Colonic mucosa (tissue), 4 donors: ENCODE data around the gene TMPRSS3. TPM values are rescaled to one million over a fixed set of nuclear protein-coding genes. Genes with fewer than 3 reads are reported as not detected.
"Not testable (repeated sequence)": the region's sequence is repeated elsewhere in the genome, so short reads cannot be mapped to it uniquely, and the experiment has no call there.

ENCODE experiments used
- DNase-seq: peaks from one replicate; pipeline ENCODE4 v3.0.0-alpha.2; 2020
- H3K27ac ChIP-seq: fragments of 200-600 bp; one replicate; pipeline ENCODE4 v1.8.0; 2021
- H3K27me3 ChIP-seq: fragments of 200-600 bp; one replicate; pipeline ENCODE4 v1.8.0; 2021
- H3K36me3 ChIP-seq: fragments of 200-600 bp; one replicate; pipeline ENCODE4 v1.8.0; 2021
- H3K4me1 ChIP-seq: fragments of 200-600 bp; one replicate; pipeline ENCODE4 v1.8.0; 2021; ENCODE audit warnings: mild to moderate bottlenecking
- H3K4me3 ChIP-seq: fragments of 200-600 bp; one replicate; pipeline ENCODE4 v1.8.0; 2021
- H3K9ac ChIP-seq, 2 donors: one replicate each; pipeline ENCODE4 v1.7.0; 2013; ENCODE audit warnings: control low read depth in 2 of 2, low read depth in 2 of 2, low read length in 2 of 2
- H3K9me3 ChIP-seq: fragments of 200-600 bp; one replicate; pipeline ENCODE4 v1.8.0; 2021
- CTCF ChIP-seq: fragments of 200-600 bp; IDR thresholded peaks from one replicate; pipeline ENCODE4 v1.8.0; 2022; ENCODE audit warnings: antibody characterized with exemption, mild to moderate bottlenecking
- intact Hi-C: fragments of 100-400 bp; cut with DNase I; formaldehyde crosslinking; loops from one replicate; pipeline ENCODE4 v1.14.1; 2022
- total RNA-seq, 2 donors: library from RNA; stranded (reverse); fragmentation: NEBNext Ultra II Directional in 1 of 2; extraction: Animal tissue kit (Norgen Biotek cat#: 25700) in 1 of 2; gene quantifications; one replicate each; pipeline ENCODE4 v1.2.1, GENCODE V29; 2021
- donor health status: healthy.
- donor health status: DM: no; HTN: no; CAD: no.
- donor health status: DM: no; HTN: no; CAD: no.

The TMPRSS3 gene
- total RNA-seq, 2 donors from 2014 or later, result 0.82 to 1.2 TPM

GRCh38 chr21:42413093-42413492, 17.2 kb upstream of the TMPRSS3 start:
- intact Hi-C loops, result no loop called here
- no peak overlapping the region for H3K27ac ChIP-seq
- no peak for TF ChIP-seq CTCF
- H3K4me3 ChIP-seq, result no peak overlapping the region
- no peaks in the 10 kb centered on the region for H3K9me3 ChIP-seq
- DNase-seq, result no peak
- H3K36me3 ChIP-seq, result no peaks in the 10 kb centered on the region
- no peaks in the 10 kb centered on the region for H3K4me1 ChIP-seq
- H3K9ac ChIP-seq, result no peak overlapping the region
- H3K27me3 ChIP-seq, result no peaks in the 10 kb centered on the region

GRCh38 chr21:42412636-42412933, 16.7 kb upstream of the TMPRSS3 start:
- Histone ChIP-seq H3K9ac (no peak overlapping the region), H3K27me3 (no peaks in the 10 kb centered on the region), H3K4me1 (no peaks in the 10 kb centered on the region), H3K36me3 (no peaks in the 10 kb centered on the region), H3K9me3 (no peaks in the 10 kb centered on the region), H3K4me3 (no peak overlapping the region), H3K27ac (no peak overlapping the region)
- intact Hi-C loops, result no loop called here
- DNase-seq, result no peak
- no peak for TF ChIP-seq CTCF

- H3K27me3 ChIP-seq, result no peaks in the 10 kb centered on the region
- no peaks in the 10 kb centered on the region for H3K9me3 ChIP-seq
- H3K4me1 ChIP-seq, result no peaks in the 10 kb centered on the region
- no peak overlapping the region for H3K9ac ChIP-seq
- no peak for TF ChIP-seq CTCF
- no peak overlapping the region for H3K4me3 ChIP-seq
- H3K36me3 ChIP-seq, result no peaks in the 10 kb centered on the region
- H3K27ac ChIP-seq, result no peak overlapping the region
- intact Hi-C loops, result no loop called here
- no peak for DNase-seq
These were observed 16.2 kb upstream of the TMPRSS3 start for GRCh38 chr21:42411891-42412635.

- DNase-seq, result no peak
- H3K9me3 ChIP-seq, result no peaks in the 10 kb centered on the region
- no peaks in the 10 kb centered on the region for H3K36me3 ChIP-seq
- H3K27me3 ChIP-seq, result no peaks in the 10 kb centered on the region
- H3K27ac ChIP-seq, result no peak overlapping the region
- no peak for TF ChIP-seq CTCF
- H3K4me3 ChIP-seq, result no peak overlapping the region
- no peaks in the 10 kb centered on the region for H3K4me1 ChIP-seq
- no peak overlapping the region for H3K9ac ChIP-seq
- intact Hi-C loops, result no loop called here
These were observed 15.5 kb upstream of the TMPRSS3 start for GRCh38 chr21:42411197-42411869.

DNA sequence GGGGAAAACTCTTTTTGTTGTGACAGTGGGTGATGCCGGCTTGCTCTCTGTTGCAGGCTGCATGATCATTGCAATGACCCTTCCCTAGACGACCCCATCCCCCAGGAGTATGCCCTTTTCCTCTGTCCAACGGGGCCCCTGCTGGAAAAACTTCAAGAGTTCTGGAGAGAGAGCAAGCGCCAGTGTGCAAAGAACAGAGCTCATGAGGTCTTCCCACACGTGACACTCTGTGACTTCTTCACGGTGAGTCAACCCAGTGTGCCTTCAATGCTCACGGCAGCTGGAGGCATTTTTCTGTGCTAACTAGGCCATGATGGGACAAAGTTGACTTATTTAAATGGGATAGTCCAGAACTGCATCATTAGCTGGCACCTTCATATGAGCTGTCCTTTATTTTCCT, 13.5 kb upstream of the TMPRSS3 start:
- no peak for TF ChIP-seq CTCF
- intact Hi-C loops, result no loop called here
- H3K27me3 ChIP-seq, result no peaks in the 10 kb centered on the region
- H3K4me1 ChIP-seq, result no peaks in the 10 kb centered on the region
- H3K4me3 ChIP-seq, result no peak overlapping the region
- no peak overlapping the region for H3K9ac ChIP-seq
- no peaks in the 10 kb centered on the region for H3K36me3 ChIP-seq
- DNase-seq, result no peak
- no peak overlapping the region for H3K27ac ChIP-seq
- H3K9me3 ChIP-seq, result no peaks in the 10 kb centered on the region

DNA sequence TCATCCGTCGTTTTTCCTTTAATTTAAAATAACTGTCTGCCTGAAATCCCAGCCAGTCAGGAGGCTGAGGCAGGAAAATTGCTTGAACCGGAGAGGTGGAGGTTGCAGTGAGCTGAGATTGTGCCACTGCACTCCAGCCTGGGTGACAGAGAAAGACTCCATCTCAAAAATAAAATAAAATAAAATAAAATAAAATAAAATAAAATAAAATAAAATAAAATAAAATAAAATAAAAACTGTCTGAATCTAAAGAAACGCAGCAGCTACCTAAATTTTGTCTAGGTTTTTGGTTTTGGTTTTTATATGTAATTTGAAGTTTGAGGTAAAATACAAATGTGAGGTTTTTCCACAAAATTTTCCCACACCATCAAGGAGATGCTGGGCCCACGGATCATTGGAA, 12.9 kb upstream of the TMPRSS3 start:
- H3K4me1 ChIP-seq, H3K9ac ChIP-seq, intact Hi-C loops, H3K4me3 ChIP-seq, H3K9me3 ChIP-seq, H3K36me3 ChIP-seq, H3K27me3 ChIP-seq, H3K27ac ChIP-seq, DNase-seq: not testable (repeated sequence)
